Measurements from ENCODE around the gene PPP2R5C.
A peak's percentile ranks its signal among the peaks of the same experiment; 100 is the strongest.

Gene PPP2R5C

DNA sequence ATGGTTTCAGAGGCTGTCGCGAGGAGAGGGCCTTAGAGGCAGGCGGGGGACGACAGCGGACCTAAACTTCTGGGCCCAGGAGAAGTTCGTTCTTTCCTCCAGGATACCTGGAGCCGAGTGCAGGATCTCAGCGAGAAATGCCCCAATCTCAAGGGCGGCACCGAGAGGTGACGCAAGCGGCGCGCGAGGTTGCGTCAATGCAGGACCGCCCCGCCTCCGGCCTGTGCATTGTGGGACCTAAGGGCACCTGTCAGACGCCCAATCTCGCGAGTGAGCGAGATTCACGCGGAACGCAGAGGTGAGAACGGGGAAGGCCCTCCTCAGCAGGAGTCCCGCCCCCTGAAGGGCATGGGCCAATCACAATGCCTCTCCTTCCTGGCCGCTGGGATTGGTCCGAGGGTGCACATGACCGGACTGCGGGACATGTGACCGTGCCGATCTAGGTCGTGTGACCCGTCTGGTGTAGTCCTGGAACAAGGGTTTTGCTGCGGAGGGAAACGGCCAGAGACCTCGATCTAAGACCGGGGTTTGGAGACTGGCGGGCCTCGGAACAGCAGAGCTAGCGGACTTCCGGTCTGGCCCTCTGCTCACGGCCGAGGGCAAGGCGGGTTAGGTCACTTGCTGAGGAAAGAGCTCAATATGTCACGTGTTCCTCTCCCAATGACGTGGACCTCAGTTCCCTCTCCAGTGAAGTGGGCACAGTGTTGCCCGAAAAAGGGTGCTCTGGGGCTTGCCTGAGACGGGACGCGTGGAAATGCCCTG is 186.6 kb downstream of the PPP2R5C start (continued):
- TF ChIP-seq ZNF169 (tag by site-specific recombination; IDR thresholded peaks at IDR 0.05): no peak
- TF ChIP-seq ZBTB44 (tag by site-specific recombination; IDR thresholded peaks at IDR 0.05): peak; percentile 58; the same call in 1 of the 2 replicates
- TF ChIP-seq ZNF18 (tag by site-specific recombination; IDR thresholded peaks at IDR 0.05): peak; percentile 84
- peak; percentile 96 for TF ChIP-seq ZNF76 (tag by site-specific recombination; IDR thresholded peaks at IDR 0.05; ENCODE audit: borderline replicate concordance, low read depth)
- TF ChIP-seq ZNF174 (tag by site-specific recombination; IDR thresholded peaks at IDR 0.05): no peak
- TF ChIP-seq KLF9 (tag by site-specific recombination; IDR thresholded peaks at IDR 0.05; ENCODE audit: low read depth): peak; percentile 85
- no peak for TF ChIP-seq ZNF155 (tag by site-specific recombination; IDR thresholded peaks at IDR 0.05)
- TF ChIP-seq ZNF747 (tag by site-specific recombination; IDR thresholded peaks at IDR 0.05): no peak
- TF ChIP-seq ZNF501 (tag by site-specific recombination; IDR thresholded peaks at IDR 0.05): peak; percentile 84
- TF ChIP-seq, protein P1, sequence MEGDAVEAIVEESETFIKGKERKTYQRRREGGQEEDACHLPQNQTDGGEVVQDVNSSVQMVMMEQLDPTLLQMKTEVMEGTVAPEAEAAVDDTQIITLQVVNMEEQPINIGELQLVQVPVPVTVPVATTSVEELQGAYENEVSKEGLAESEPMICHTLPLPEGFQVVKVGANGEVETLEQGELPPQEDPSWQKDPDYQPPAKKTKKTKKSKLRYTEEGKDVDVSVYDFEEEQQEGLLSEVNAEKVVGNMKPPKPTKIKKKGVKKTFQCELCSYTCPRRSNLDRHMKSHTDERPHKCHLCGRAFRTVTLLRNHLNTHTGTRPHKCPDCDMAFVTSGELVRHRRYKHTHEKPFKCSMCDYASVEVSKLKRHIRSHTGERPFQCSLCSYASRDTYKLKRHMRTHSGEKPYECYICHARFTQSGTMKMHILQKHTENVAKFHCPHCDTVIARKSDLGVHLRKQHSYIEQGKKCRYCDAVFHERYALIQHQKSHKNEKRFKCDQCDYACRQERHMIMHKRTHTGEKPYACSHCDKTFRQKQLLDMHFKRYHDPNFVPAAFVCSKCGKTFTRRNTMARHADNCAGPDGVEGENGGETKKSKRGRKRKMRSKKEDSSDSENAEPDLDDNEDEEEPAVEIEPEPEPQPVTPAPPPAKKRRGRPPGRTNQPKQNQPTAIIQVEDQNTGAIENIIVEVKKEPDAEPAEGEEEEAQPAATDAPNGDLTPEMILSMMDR (tag by site-specific recombination; IDR thresholded peaks at IDR 0.05): no peak
- TF ChIP-seq ZNF10 (tag by site-specific recombination; IDR thresholded peaks at IDR 0.05): no peak
- no peak for TF ChIP-seq ZNF707 (tag by site-specific recombination; IDR thresholded peaks at IDR 0.05)
- TF ChIP-seq ZNF426 (tag by site-specific recombination; IDR thresholded peaks at IDR 0.05): no peak
- no peak for TF ChIP-seq TCF7L2 (IDR thresholded peaks at IDR 0.05; ENCODE audit: borderline replicate concordance, low read depth, low read length)
- TF ChIP-seq ZNF473 (tag by site-specific recombination; IDR thresholded peaks at IDR 0.05): no peak
- TF ChIP-seq KLF10 (tag by site-specific recombination; IDR thresholded peaks at IDR 0.05): peak; percentile 81; the same call in 1 of the 2 replicates
- 0 out of 2 replicates have a peak, but pooled peaks have one; percentile 53 for TF ChIP-seq BCL11B (tag by site-specific recombination; IDR thresholded peaks at IDR 0.05; ENCODE audit: low read depth)
- no peak for TF ChIP-seq ZNF23 (tag by site-specific recombination; IDR thresholded peaks at IDR 0.05; ENCODE audit: borderline replicate concordance)
- TF ChIP-seq KLF8 (tag by site-specific recombination; IDR thresholded peaks at IDR 0.05): peak; percentile 96
- TF ChIP-seq, protein P2, sequence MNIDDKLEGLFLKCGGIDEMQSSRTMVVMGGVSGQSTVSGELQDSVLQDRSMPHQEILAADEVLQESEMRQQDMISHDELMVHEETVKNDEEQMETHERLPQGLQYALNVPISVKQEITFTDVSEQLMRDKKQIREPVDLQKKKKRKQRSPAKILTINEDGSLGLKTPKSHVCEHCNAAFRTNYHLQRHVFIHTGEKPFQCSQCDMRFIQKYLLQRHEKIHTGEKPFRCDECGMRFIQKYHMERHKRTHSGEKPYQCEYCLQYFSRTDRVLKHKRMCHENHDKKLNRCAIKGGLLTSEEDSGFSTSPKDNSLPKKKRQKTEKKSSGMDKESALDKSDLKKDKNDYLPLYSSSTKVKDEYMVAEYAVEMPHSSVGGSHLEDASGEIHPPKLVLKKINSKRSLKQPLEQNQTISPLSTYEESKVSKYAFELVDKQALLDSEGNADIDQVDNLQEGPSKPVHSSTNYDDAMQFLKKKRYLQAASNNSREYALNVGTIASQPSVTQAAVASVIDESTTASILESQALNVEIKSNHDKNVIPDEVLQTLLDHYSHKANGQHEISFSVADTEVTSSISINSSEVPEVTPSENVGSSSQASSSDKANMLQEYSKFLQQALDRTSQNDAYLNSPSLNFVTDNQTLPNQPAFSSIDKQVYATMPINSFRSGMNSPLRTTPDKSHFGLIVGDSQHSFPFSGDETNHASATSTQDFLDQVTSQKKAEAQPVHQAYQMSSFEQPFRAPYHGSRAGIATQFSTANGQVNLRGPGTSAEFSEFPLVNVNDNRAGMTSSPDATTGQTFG (tag by site-specific recombination; IDR thresholded peaks at IDR 0.05; ENCODE audit: borderline replicate concordance): no peak
- TF ChIP-seq ZBTB1 (tag by site-specific recombination; IDR thresholded peaks at IDR 0.05): no peak
- TF ChIP-seq ZNF366 (tag by site-specific recombination; conservative IDR thresholded peaks at IDR 0.05): peak; percentile 43; the same call in 1 of the 2 replicates
- no peak for TF ChIP-seq HOXC10 (CRISPR knock-in tag; IDR thresholded peaks at IDR 0.05)
- peak; percentile 99 for TF ChIP-seq ZBTB8A (tag by site-specific recombination; IDR thresholded peaks at IDR 0.05)
- no peak; the same call in 1 of the 2 replicates for TF ChIP-seq ZNF394 (tag by site-specific recombination; IDR thresholded peaks at IDR 0.05; ENCODE audit: borderline replicate concordance)
- peak; percentile 77; the same call in 1 of the 2 replicates for TF ChIP-seq ZNF600 (tag by site-specific recombination; IDR thresholded peaks at IDR 0.05)
- peak; percentile 61 for TF ChIP-seq ZFHX2 (tag by site-specific recombination; conservative IDR thresholded peaks at IDR 0.05)
- peak; percentile 41 for TF ChIP-seq SETDB1 (IDR thresholded peaks at IDR 0.05; ENCODE audit: insufficient read length, low read length)
- peak; percentile 77 for TF ChIP-seq ZNF341 (tag by site-specific recombination; IDR thresholded peaks at IDR 0.05; ENCODE audit: low read depth)
- TF ChIP-seq HIC1 (tag by site-specific recombination; IDR thresholded peaks at IDR 0.05): peak; percentile 94

All from HEK293 (cell line).